CD4-positive, alpha-beta T cell (primary cell): ENCODE results near the gene OSM. TPM values are rescaled to one million over a fixed set of nuclear protein-coding genes. Genes with fewer than 3 reads are reported as not detected.

Experiments used
- ATAC-seq: fragments of 200-7000 bp; cut with Tn5 transposase; one replicate; pipeline ENCODE4 v1.10.0; 2022; ENCODE audit warnings: mild to moderate bottlenecking; ENCODE audit not compliant: poor library complexity
- CTCF ChIA-PET: fragments of 350-600 bp; sonication (Branson Sonifier 250); formaldehyde crosslinking; loops from one replicate; lab custom pipeline; 2021; ENCODE audit warnings: antibody characterized with exemption, inconsistent platforms; lab: Charles Lee
- POLR2A ChIA-PET: fragments of 350-600 bp; sonication (Branson Sonifier 250); formaldehyde crosslinking; loops from one replicate; lab custom pipeline; 2021; ENCODE audit warnings: antibody characterized with exemption, inconsistent platforms; lab: Charles Lee
- DNase-seq, 14 experiments: peaks; one replicate each; pipeline ENCODE4 v3.0.0-alpha.2; 2013 to 2020; ENCODE audit warnings: mixed read lengths in 2 of 14
- H3K27ac ChIP-seq, 2 donors: one replicate each; pipeline versions ENCODE4 v1.5.1 to v1.7.0; 2013; ENCODE audit warnings: low read length in 2 of 2, low read depth in 1 of 2, mild to moderate bottlenecking in 1 of 2
- H3K27me3 ChIP-seq, 2 experiments: 1 replicate in 1 of 2; 2 replicates in 1 of 2; pipeline versions ENCODE4 v1.6.1 to v1.7.0; 2013; ENCODE audit warnings: low read length in 2 of 2, control low read depth in 1 of 2, mild to moderate bottlenecking in 1 of 2, moderate library complexity in 1 of 2; ENCODE audit not compliant: insufficient read depth in 2 of 2, control insufficient read depth in 1 of 2
- H3K36me3 ChIP-seq: one replicate; pipeline ENCODE4 v1.6.1; 2013; ENCODE audit warnings: low read length, control low read depth; ENCODE audit not compliant: insufficient read depth
- H3K4me1 ChIP-seq: one replicate; pipeline ENCODE4 v1.6.1; 2013; ENCODE audit warnings: low read length, control low read depth; ENCODE audit not compliant: insufficient read depth
- H3K4me3 ChIP-seq: one replicate; pipeline ENCODE4 v1.5.1; 2013; ENCODE audit warnings: mild to moderate bottlenecking, low read length, moderate library complexity
- H3K9me3 ChIP-seq, 2 experiments: 1 replicate in 1 of 2; 2 replicates in 1 of 2; pipeline versions ENCODE4 v1.6.1 to v1.7.0; 2013; ENCODE audit warnings: low read length in 2 of 2, mild to moderate bottlenecking in 2 of 2, control low read depth in 1 of 2, moderate library complexity in 1 of 2; ENCODE audit not compliant: control insufficient read depth in 1 of 2, insufficient read depth in 1 of 2
- H3K27ac Mint-ChIP-seq: one replicate; pipeline ENCODE4 v1.8.0; 2020; ENCODE audit warnings: mixed read lengths
- H3K27me3 Mint-ChIP-seq: one replicate; pipeline ENCODE4 v1.8.0; 2021; ENCODE audit warnings: mixed read lengths
- H3K36me3 Mint-ChIP-seq: one replicate; pipeline ENCODE4 v1.8.0; 2021; ENCODE audit warnings: low read depth, mixed read lengths
- H3K4me1 Mint-ChIP-seq: one replicate; pipeline ENCODE4 v1.8.0; 2021; ENCODE audit warnings: low read depth, mixed read lengths
- H3K4me3 Mint-ChIP-seq: one replicate; pipeline ENCODE4 v1.8.0; 2020; ENCODE audit warnings: mild to moderate bottlenecking, mixed read lengths
- H3K9me3 Mint-ChIP-seq: one replicate; pipeline ENCODE4 v1.8.0; 2020; ENCODE audit warnings: mixed read lengths
- intact Hi-C, 2 experiments: fragments of 100-400 bp; cut with DNase I in 1 of 2; cut with micrococcal nuclease in 1 of 2; formaldehyde crosslinking; loops; one replicate each; pipeline versions ENCODE4 v1.15.1 to v1.9.0; 2023 to 2025; cut with DNase I, micrococcal nuclease
- total RNA-seq, 174 experiments: library from RNA in 2 of 174; stranded (reverse) in 2 of 174; gene quantifications; one replicate each; pipeline ENCODE4 v1.2.3 and lab custom pipeline; 2021 to 2026
- TF ChIP-seq, protein P1 (sequence below): fragments of 200-600 bp; IDR thresholded peaks from one replicate; pipeline ENCODE4 v1.8.0; 2022; ENCODE audit warnings: antibody characterized with exemption, mild to moderate bottlenecking

OSM gene
- total RNA-seq, 2 experiments from 2014 or later: 13.9 to 16.7 TPM

DNA sequence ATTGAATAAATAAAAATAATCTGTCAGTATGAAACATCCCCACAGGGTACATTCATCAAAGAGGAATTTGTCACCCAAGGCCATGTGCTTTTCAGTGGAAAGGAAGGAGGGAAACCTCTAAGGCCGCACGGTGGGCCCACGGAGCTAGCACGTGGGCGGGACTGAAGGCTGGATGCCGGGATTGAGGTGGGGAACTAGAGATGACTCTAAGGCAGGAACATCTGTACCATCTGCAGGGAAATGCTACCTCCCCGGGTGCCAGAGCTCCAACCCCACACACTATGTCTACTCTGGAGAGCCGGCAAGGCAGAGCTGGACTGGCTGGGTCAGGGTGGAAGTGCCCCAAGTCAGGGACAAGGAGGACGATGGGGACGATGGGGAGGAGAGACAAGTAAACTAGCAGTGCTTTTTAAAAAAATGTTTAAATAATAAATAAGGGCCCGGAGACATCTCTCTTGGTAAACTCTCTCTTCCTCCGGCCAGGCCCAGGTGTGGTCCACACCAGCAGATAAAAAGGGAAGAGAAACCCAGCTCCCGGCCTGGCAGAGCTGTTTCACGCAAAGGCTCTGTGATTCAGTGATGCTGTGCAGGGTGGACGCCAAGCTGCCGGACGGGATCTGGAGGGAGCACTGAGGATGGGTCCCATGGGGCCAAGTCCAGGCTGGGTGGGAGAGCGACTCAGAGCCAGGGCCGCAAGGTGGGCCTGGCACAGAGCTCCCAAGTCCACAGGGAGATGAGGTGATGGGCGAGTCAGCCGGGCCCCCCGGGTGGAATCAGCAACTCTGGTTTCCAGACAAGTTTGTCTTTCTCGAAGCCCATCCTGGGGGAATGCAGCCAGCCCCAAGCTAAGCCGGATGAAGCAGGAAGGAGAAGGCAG, 25.9 kb downstream of the OSM start:
- Mint-ChIP-seq H3K36me3 (no peaks in the 10 kb centered on the region), H3K4me3 (no peak overlapping the region), H3K9me3 (no peaks in the 10 kb centered on the region), H3K27me3 (no peaks in the 10 kb centered on the region), H3K27ac (no peak overlapping the region), H3K4me1 (peaks cover 16% of the 10 kb centered on the region)
- Histone ChIP-seq H3K4me1 (peaks cover 28% of the 10 kb centered on the region), H3K9me3 (no peaks in the 10 kb centered on the region), H3K36me3 (no peaks in the 10 kb centered on the region), H3K4me3 (no peak overlapping the region), H3K27me3 (no peaks in the 10 kb centered on the region), H3K27ac (no peak overlapping the region)
- ChIA-PET CTCF (no interaction called here), POLR2A (no interaction called here)
- TF ChIP-seq, protein P1, sequence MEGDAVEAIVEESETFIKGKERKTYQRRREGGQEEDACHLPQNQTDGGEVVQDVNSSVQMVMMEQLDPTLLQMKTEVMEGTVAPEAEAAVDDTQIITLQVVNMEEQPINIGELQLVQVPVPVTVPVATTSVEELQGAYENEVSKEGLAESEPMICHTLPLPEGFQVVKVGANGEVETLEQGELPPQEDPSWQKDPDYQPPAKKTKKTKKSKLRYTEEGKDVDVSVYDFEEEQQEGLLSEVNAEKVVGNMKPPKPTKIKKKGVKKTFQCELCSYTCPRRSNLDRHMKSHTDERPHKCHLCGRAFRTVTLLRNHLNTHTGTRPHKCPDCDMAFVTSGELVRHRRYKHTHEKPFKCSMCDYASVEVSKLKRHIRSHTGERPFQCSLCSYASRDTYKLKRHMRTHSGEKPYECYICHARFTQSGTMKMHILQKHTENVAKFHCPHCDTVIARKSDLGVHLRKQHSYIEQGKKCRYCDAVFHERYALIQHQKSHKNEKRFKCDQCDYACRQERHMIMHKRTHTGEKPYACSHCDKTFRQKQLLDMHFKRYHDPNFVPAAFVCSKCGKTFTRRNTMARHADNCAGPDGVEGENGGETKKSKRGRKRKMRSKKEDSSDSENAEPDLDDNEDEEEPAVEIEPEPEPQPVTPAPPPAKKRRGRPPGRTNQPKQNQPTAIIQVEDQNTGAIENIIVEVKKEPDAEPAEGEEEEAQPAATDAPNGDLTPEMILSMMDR: no peak
- DNase-seq: no peak
- intact Hi-C loops: no loop called here
- ATAC-seq: no peak

DNA sequence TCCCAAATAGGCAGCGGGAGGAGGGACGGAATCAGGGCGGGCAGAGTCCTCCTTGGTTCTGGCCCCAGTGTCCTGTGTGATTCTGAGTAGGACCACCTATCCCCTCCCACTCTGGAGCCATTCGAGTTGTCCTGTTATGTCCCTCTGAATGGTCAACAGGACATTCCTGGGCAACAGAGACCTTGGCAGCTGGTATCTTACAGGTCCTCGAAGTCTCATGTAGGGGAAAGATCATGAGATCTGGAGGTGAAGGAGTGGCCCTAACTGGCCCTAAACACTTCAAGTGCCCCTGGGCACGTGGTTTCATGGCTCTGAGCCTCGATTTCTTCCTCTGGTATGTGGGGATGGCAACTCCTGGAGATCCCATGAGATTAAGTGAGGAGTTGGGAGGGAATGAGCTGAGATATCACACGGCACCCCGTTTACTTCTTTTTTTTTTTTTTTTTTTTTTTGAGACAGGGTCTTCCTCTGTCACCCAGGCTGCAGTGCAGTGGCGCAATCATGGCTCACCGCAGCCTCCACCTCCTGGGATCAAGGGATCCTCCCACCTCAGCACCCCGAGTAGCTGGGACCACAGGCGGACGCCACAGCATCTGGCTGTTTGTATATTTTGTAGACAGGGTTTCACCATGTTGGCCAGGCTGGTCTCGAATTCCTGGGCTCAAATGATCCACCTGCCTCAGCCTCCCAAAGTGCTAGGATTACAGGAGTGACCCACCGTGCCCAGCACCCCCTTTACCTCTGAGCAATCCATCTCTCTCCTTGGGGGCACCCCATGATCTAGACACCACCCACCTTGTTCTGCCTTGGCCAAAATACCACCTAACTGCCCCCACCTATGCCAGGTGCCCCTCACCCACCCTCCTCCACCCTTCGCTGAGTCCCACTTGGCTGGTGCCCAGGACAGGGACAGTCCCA, 26.9 kb downstream of the OSM start:
- ATAC-seq: no peak
- Mint-ChIP-seq H3K4me3 (no peak overlapping the region), H3K4me1 (peaks cover 11% of the 10 kb centered on the region), H3K36me3 (no peaks in the 10 kb centered on the region), H3K27ac (no peak overlapping the region), H3K27me3 (no peaks in the 10 kb centered on the region), H3K9me3 (no peaks in the 10 kb centered on the region)
- Histone ChIP-seq H3K27ac (no peak overlapping the region), H3K4me3 (no peak overlapping the region), H3K36me3 (no peaks in the 10 kb centered on the region), H3K27me3 (no peaks in the 10 kb centered on the region), H3K9me3 (no peaks in the 10 kb centered on the region), H3K4me1 (peaks cover 18% of the 10 kb centered on the region)
- intact Hi-C loops: no loop called here
- ChIA-PET CTCF (no interaction called here), POLR2A (no interaction called here)
- TF ChIP-seq, protein P1: no peak
- no peak for DNase-seq

DNA sequence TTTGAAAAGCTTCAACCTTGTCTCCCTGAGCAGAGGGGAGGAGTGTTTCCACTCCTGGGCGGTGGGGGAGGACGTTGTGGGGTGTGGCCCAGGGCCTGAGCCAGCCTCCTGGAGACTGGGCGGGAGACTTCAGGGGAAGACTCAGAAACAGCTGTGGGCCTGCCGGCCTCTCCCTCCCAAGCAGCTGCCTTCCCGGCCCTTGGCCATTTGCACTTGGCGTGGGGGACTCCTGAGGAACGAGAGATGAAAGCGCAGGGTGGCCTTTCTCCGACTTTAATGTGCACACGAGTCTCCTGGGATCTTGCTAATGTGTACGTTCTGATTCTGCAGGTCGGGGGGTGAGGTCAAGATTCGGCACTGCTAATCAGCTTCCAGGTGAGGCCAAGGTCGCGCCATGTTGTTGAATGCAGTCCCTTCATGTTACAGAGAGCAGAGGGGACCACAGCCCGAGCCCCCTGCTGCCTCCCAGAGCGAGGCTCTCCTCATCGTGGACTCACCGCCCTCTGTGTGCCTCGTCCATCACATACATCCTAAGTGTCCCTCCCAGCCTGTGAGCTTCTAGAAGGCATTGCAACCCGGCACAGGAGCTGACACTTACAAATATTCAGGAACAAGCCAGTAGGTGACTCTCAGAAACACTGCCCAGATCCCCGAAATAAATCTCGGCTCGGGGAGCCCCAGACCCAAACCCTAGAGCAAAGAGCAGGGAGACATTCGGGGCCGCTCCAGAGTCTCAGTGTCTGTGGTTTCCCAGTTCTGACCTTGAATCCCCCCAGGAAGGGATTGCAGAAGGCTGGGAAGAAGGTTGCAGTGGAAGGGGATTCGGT, 27.8 kb downstream of the OSM start:
- Mint-ChIP-seq H3K9me3 (no peaks in the 10 kb centered on the region), H3K4me1 (peaks cover 3% of the 10 kb centered on the region), H3K27ac (no peak overlapping the region), H3K36me3 (no peaks in the 10 kb centered on the region), H3K27me3 (no peaks in the 10 kb centered on the region), H3K4me3 (no peak overlapping the region)
- intact Hi-C loops: no loop called here
- Histone ChIP-seq H3K9me3 (no peaks in the 10 kb centered on the region), H3K4me3 (no peak overlapping the region), H3K27me3 (no peaks in the 10 kb centered on the region), H3K36me3 (no peaks in the 10 kb centered on the region), H3K27ac (no peak overlapping the region), H3K4me1 (peaks cover 9% of the 10 kb centered on the region)
- CTCF ChIA-PET: interaction anchor here (1.5 kb wide), 1 partner anchor 8 kb away, joined by 3 read pairs; the partner anchor contains the start of gene LIF
- ATAC-seq: no peak
- DNase-seq: no peak
- TF ChIP-seq, protein P1: no peak
- POLR2A ChIA-PET: no interaction called here
